Measurements from ENCODE around the gene MDM2. TPM values are rescaled to one million over a fixed set of nuclear protein-coding genes. Genes with fewer than 3 reads are reported as not detected.

Gene MDM2
- total and polyA plus RNA-seq, 10 of the 15 experiments (the other 5 are each of a cell fraction or from before 2014, with no cell fraction given), result 48.2 to 174 (median 85.0) TPM

- BruUV-seq (replicated peaks), result no TSS peak
- H3K36me3 ChIP-seq (ENCODE audit: control insufficient read depth in 2 of 2, insufficient read depth in 2 of 2, low read length in 1 of 2), result no peaks in the 10 kb centered on the region
- intact Hi-C loops (cut with micrococcal nuclease; ENCODE audit: unreplicated experiment) (loop anchor here (1.0 to 10.0 kb wide), 2 partner anchors 206 to 390 kb away; no protein-coding TSS in a partner anchor), in situ Hi-C loops (cut with MboI) (no loop called here)
- ChIA-PET RAD21 (ENCODE audit: unreplicated experiment) (interaction anchor here (1.3 kb wide), 1 partner anchor 205 kb away, joined by 6 read pairs; no protein-coding TSS in a partner anchor), CTCF (interaction anchor here (2.1 kb wide), 1 partner anchor 210 kb away, joined by 7 read pairs; no protein-coding TSS in a partner anchor), SMC1A (ENCODE audit: uncharacterized antibody, unreplicated experiment) (interaction anchor here (0.7 to 3.2 kb wide), 3 partner anchors 10 to 205 kb away, joined by 3 to 12 read pairs (median 5); no protein-coding TSS in a partner anchor), POLR2A (no interaction called here)
- H3K4me1 ChIP-seq (ENCODE audit: control insufficient read depth, insufficient read depth, low read length), result no peaks in the 10 kb centered on the region
- TF ChIP-seq RCOR1 (conservative IDR thresholded peaks at IDR 0.05; ENCODE audit: low read depth, low read length) (no peak), TBL1XR1 (IDR thresholded peaks at IDR 0.05; ENCODE audit: low read depth, low read length) (no peak), NR2F1 (conservative IDR thresholded peaks at IDR 0.05) (no peak), GATAD2B (conservative IDR thresholded peaks at IDR 0.05; ENCODE audit: low read depth) (no peak), BRCA1 (IDR thresholded peaks at IDR 0.05; ENCODE audit: low read depth, low read length) (no peak), NKRF (conservative IDR thresholded peaks at IDR 0.05) (no peak), PRDM15 (CRISPR knock-in tag; IDR thresholded peaks at IDR 0.05) (no peak)
- TF ChIP-seq, protein P1, sequence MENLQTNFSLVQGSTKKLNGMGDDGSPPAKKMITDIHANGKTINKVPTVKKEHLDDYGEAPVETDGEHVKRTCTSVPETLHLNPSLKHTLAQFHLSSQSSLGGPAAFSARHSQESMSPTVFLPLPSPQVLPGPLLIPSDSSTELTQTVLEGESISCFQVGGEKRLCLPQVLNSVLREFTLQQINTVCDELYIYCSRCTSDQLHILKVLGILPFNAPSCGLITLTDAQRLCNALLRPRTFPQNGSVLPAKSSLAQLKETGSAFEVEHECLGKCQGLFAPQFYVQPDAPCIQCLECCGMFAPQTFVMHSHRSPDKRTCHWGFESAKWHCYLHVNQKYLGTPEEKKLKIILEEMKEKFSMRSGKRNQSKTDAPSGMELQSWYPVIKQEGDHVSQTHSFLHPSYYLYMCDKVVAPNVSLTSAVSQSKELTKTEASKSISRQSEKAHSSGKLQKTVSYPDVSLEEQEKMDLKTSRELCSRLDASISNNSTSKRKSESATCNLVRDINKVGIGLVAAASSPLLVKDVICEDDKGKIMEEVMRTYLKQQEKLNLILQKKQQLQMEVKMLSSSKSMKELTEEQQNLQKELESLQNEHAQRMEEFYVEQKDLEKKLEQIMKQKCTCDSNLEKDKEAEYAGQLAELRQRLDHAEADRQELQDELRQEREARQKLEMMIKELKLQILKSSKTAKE (IDR thresholded peaks at IDR 0.05; ENCODE audit: low read depth, poor library complexity, severe bottlenecking), result no peak
- TF ChIP-seq, protein P2, sequence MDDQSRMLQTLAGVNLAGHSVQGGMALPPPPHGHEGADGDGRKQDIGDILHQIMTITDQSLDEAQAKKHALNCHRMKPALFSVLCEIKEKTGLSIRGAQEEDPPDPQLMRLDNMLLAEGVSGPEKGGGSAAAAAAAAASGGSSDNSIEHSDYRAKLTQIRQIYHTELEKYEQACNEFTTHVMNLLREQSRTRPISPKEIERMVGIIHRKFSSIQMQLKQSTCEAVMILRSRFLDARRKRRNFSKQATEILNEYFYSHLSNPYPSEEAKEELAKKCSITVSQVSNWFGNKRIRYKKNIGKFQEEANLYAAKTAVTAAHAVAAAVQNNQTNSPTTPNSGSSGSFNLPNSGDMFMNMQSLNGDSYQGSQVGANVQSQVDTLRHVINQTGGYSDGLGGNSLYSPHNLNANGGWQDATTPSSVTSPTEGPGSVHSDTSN (IDR thresholded peaks at IDR 0.05; ENCODE audit: insufficient replicate concordance, low read depth, low read length), result no peak
- no peaks in the 10 kb centered on the region for H3K9me3 ChIP-seq (replicated peaks; ENCODE audit: control insufficient read depth, insufficient read depth, low read length)
- WGBS (ENCODE audit: insufficient coverage, insufficient replicate concordance, low lambda C conversion rate, missing lambda C conversion rate), result 57% methylated on average over 3 of the region's 3 CpGs
- H3K4me2 ChIP-seq (ENCODE audit: control insufficient read depth, insufficient read depth), result no peak overlapping the region
- no peaks in the 10 kb centered on the region for H4K20me1 ChIP-seq (ENCODE audit: control insufficient read depth, insufficient read depth)
- H2AFZ ChIP-seq (ENCODE audit: control insufficient read depth, low read depth, low read length), result no peak overlapping the region
- no peak overlapping the region for H3K9ac ChIP-seq (ENCODE audit: control insufficient read depth, insufficient read depth, low read length)
- no peak for DNase-seq (ENCODE audit: low read depth, low spot score)
- no peak for ATAC-seq
- H3K4me3 ChIP-seq, result no peak overlapping the region
- FAIRE-seq, result no peak
- H3K79me2 ChIP-seq (ENCODE audit: control insufficient read depth, insufficient read depth, low read length), result no peaks in the 10 kb centered on the region
- no peak overlapping the region for H3K27ac ChIP-seq (ENCODE audit: control insufficient read depth, insufficient read depth)
- no peaks in the 10 kb centered on the region for H3K27me3 ChIP-seq (replicated peaks in 1 of 2; ENCODE audit: control insufficient read depth in 2 of 2, insufficient read depth in 2 of 2, low read length in 1 of 2)
Observed at GRCh38 chr12:68864604-68865003, 56.6 kb downstream of the MDM2 start.

Measured in GM12878 (cell line).